HG02798 (cell line): ENCODE data around the gene SEMA5A.

Experiments
- ATAC-seq: cut with Tn5 transposase; IDR thresholded peaks from one replicate; pipeline ENCODE4 v1.9.1; 2021; ENCODE audit warnings: mild to moderate bottlenecking; ENCODE audit not compliant: unreplicated experiment, poor library complexity

The SEMA5A gene

GRCh38 chr5:9515436-9515835, 30.4 kb downstream of the SEMA5A start:
- ATAC-seq: no peak

GRCh38 chr5:9514968-9515367, 30.9 kb downstream of the SEMA5A start:
- ATAC-seq: no peak

GRCh38 chr5:9513827-9514226, 32.0 kb downstream of the SEMA5A start:
- no peak for ATAC-seq

GRCh38 chr5:9512457-9512856, 33.4 kb downstream of the SEMA5A start:
- no peak for ATAC-seq

GRCh38 chr5:9507974-9508373, 37.9 kb downstream of the SEMA5A start:
- ATAC-seq: no peak

GRCh38 chr5:9505225-9505624, 40.6 kb downstream of the SEMA5A start:
- no peak for ATAC-seq

GRCh38 chr5:9502864-9503263, 43.0 kb downstream of the SEMA5A start:
- no peak for ATAC-seq

GRCh38 chr5:9502050-9502834, 43.6 kb downstream of the SEMA5A start:
- ATAC-seq: no peak

GRCh38 chr5:9500625-9501024, 45.2 kb downstream of the SEMA5A start:
- no peak for ATAC-seq

GRCh38 chr5:9500193-9500592, 45.7 kb downstream of the SEMA5A start:
- ATAC-seq: no peak

- no peak for ATAC-seq
Observed at GRCh38 chr5:9499498-9499876, 46.4 kb downstream of the SEMA5A start.

- peak; percentile 67 for ATAC-seq
Observed at GRCh38 chr5:9498541-9499497, 47.1 kb downstream of the SEMA5A start.

GRCh38 chr5:9497347-9497746, 48.5 kb downstream of the SEMA5A start:
- ATAC-seq: no peak

- ATAC-seq: no peak
Observed at GRCh38 chr5:9496801-9497200, 49.1 kb downstream of the SEMA5A start.

- no peak for ATAC-seq
Observed at GRCh38 chr5:9495121-9495520, 50.8 kb downstream of the SEMA5A start.

- no peak for ATAC-seq
Observed at GRCh38 chr5:9494301-9494700, 51.6 kb downstream of the SEMA5A start.

- ATAC-seq: no peak
Observed at GRCh38 chr5:9490494-9491097, 55.3 kb downstream of the SEMA5A start.

GRCh38 chr5:9483779-9484178, 62.1 kb downstream of the SEMA5A start:
- ATAC-seq: no peak

GRCh38 chr5:9483243-9483642, 62.6 kb downstream of the SEMA5A start:
- no peak for ATAC-seq

GRCh38 chr5:9482381-9482780, 63.5 kb downstream of the SEMA5A start:
- ATAC-seq: no peak

- no peak for ATAC-seq
Observed at GRCh38 chr5:9480499-9480898, 65.4 kb downstream of the SEMA5A start.
